ENCODE measurements around the gene GNAT1. TPM values are rescaled to one million over a fixed set of nuclear protein-coding genes. Genes with fewer than 3 reads are reported as not detected.

The GNAT1 gene
- total RNA-seq, 1 experiment from 2014 or later: not detected

DNA sequence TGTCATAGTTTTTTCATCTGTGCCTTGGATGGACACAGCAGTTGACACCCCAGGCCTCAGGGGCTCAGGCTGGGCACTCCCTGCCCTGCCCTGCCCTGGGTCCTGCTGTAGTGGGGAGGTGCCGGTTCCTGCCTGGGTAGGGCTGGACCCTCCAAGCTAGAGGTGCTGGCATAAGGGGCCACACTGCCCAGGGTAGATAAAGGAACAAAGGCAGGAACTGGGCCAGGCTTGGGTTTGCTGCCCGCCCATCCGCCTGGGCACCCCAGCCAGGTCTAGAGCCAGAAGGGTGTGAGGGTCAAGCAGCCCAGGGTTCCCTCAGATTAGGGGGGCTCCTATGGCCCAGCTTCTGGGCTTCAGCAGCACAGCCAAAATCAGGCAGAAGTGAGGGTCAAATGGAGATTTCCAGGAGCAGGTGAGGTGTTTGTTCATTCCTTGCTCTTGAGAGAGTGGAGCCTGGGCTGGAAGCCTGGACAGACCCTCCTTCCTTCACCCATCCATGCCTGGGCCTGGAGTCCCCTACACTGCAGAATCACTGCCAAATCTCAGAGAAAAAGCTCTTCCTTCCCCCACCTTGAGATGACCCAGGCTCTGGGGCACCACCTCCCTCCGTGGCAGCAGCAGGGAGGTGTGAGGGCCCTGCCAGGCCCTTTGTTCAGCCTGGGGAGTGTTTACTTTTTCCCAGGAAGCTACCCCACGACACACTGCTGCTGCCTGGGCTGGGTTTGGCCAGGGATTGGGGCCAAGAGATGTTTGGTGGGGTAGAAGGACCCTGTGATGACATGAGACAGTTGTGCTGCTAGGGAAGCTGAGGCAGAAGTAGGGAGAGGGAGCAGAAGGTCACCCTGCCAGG lies 29.2 kb upstream of the GNAT1 start:
- no peak for DNase-seq (ENCODE audit: low spot score)

DNA sequence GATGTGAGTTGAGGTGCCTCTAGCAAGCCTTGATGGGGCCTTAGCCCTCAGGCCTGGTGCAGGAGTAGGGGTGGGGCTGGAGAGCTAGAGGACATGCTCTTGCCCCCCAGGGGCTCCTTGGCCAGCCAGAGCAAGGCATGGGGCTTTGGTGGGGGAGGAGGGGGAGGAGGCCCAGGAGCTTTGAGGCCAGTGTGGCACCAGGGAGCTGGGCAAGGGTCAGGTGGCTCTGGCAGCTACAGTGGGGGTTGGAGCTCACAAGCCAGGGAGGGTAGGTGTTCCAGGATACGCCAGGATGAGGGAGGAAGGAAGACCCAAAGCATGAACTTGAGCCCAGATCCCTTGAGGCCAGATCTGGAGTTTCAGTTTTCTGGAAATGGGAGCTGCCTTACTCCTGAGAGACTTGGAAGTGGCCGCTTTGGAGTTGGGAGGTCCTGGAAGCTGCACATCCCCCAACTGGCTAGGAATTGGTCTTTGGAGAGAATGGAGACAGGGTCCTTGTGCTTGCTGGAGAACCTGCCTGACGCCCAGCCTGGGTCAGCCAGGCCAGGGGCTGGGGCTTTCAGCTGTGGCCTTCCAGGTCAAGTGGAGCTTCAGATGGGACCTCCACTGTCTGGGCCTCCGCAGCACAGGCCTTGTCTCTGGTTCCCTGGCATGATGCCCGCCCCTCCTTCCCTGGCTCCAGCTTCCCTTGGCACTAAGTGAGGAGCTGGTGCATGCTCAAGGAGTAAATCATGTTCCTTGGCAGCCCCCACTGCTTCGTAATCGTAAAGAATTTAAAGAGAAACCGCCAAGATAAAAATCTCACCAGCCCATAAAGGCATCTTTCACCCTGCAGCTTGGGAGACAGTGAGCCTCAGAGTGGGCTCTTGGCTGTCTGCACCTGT lies 27.6 kb upstream of the GNAT1 start:
- peak; percentile 94 for DNase-seq (ENCODE audit: low spot score)

DNA sequence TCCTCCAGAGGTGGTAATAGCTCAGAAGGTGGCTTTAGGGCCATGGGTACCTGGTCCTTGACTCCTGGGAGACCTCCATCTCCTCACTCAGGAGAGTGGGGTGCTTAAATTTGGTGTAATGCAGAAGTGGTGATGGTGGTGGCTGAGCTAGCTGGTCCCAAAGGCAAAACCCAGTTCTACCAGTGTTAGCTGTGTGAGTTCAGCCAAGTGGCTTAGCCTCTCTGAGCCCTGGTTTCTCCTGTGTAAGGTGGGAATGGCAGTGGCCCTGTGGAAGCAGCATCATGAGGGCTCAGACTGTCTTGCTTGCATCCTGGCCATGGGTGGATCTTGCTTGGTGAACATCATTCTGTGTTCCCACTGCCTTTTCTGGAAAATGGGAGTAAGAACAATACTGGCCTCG lies 26.9 kb upstream of the GNAT1 start:
- DNase-seq (ENCODE audit: low spot score): no peak

DNA sequence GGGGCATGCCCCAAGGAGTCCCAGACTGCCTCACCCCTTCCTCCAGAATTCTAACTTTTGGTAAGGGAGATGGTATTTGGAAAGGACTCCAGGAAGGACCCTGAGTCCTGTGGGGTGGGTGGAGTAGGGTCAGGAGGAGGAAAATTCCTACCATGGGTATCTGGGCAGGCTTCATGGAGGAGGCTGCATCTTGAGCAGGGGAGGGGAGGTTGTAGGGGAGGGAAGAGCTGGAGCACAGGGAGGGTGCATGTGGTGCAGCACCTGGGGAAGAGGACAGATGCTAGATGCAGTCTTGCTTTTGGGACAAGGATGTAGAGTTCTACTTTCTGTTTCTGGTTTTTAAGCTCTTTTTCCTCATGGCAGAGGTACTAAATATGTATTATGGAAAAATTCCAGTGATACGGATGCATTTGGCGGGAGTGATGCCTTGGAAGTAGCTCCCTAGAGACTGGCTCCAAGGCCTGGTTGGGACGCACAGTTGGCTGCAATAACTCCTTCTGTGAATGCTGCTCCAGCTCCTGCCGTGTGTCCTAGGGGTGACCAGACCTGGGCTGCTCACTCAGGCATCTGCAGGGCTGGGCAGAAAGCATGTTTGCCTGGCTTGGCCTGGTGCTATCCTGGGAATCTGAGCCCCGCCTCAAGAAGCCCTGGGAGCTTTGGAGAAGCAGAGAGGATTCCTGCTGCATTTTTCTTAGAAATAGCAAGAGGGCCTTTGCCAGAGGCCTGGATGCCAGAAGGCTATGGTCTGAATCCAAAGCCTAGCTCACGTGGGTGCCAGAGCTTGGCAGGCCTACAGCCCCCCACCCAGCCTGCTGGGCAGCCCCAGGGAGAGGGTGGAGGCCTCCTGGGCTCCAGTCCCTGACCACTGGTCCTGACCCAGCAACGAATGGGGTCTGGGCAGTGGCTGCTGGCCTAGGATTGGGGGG lies 26.2 kb upstream of the GNAT1 start:
- no peak for DNase-seq (ENCODE audit: low spot score)

DNA sequence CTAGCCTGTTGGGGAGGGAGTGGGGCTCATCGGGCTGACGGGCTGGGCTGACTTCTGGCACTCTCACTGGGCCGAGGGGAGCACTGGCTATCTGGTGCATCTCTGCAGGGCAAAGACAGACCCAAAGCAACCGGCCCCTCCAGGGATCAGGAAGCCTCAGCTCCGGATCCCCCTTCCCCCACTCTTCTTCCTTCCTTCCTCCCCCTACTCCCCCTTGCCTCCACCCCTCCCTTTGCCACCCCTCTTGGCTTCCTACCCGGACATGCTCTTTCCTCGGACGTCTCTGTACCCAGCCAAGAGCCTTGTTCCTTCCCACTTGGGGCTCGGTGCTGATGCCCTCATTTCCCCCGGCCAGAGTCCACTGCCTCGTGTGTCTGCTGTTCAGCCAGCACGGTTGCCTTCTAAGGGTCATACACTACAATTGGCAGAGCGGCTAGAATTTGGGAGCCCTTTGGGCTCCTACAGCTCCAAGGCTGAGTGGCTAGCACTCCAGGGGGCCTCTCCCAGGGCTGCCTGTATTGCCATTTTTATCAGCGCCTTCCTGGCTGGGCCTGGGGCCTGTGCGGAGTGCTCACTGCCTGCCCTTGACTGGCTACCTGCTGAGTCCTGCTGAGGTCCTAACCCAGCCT lies 25.4 kb upstream of the GNAT1 start:
- no peak for DNase-seq (ENCODE audit: low spot score)

DNA sequence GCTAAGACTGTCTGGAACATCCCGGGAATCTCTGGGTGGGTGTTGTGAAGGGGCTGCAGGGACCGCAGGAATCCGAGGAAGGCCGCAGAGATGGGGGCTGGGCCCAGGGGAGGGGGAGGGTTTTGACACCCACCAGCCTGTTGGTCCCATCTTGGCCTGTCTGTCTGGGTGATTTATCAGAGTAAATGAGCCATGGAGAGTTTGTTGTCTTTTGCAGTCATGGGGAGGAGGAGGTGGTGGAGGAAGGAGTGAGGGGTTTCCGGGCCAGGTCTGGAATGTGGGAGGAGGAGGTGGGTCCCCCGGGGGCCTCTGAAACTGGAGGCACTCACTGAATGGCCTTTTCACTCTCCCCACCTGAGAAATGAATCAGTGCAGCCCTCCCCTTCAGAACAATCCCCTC lies 24.8 kb upstream of the GNAT1 start:
- DNase-seq (ENCODE audit: low spot score): no peak

DNA sequence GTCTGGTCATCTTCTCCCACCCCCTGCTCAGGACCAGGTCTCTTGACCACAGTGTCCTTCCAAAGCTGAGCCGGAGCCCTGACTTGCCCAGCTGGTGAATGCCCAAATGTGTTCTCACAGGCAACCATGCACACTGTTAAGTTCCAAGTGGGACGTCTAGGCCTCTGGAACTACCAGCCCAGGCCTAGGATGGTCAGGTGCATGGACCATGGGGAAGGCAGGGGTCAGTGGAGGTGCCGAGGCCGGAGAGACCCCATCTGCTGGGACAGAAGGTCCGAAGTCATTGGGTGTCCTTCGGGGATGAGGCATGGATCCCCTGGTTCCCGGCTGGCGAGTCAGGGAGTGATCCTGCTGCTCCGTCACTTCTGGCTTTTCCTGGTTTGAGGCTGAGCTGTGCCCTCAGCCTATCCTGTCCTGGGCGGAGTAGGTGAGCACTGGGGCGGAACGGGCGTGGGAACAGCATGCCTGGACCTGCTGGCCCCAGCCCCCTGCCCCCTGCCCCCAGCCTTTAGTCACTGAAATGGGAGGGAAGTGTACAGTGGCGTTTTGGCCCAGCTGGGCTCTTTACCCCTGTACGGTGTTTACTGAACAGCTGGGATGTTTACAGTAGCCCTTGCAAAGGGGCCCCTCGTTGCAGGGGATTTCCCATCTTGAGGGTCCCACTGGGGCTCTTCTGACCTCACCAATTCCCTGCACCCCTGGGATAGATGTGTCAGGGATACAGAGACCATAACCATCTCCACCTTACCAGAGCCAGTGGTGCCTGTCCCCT lies 24.2 kb upstream of the GNAT1 start:
- DNase-seq (ENCODE audit: low spot score): peak; percentile 73

DNA sequence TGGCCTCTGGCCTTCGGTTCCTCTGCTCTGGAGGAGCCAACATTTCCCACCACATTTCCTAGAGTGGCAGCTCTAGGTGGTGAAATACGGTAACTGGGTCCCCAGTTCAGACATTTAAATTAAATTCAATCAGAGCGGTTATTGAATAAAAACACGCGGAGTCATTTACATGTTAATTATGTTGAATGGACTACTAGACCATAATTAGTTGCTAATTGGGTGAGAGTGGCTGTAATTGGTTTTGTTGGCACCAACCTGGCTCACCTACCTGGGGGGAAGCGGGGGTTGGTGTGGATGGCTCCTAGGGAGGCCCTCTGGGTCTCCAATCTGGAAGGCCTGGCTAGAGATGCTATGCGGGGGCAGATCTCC lies 23.6 kb upstream of the GNAT1 start:
- DNase-seq (ENCODE audit: low spot score): no peak

DNA sequence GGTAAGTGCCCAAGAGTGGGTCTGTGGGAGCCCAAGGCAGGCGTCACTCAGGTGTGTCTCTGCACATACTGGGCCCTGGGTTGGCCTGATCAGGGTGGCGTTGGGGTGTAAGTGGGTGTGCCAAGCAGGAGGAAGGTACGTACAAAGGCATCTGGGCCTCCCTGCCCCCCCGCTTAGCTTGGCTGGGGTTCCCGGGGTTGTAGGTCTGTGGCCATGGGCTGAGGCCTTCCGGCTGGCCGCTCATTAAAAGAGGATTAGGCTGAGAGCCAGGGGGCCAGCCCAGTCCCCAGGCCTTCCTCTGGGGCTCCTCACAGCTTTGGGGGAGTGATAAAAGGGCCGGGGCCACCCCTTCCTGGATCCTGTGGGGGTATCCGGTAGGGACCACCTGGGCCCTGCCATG lies 23.0 kb upstream of the GNAT1 start:
- DNase-seq (ENCODE audit: low spot score): no peak

DNA sequence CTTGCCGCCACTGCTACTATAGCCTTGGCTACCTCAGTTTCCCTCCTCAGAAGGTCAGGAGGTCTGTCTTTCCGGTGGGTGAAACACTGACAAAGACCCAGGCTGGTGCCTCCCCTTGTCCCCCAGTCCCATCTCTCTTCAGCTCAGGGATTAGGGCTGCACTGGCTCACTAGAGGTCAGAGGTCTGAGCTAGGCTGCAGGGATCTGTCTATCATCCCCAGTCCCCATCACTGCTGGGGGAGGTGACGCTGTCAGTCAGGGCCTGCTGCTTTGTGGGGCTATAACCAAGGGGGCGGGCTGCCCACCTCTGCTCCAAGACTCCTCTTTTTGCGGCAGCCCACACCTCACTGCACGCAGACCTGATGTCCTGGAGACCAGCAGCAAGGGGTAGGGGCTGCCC lies 22.6 kb upstream of the GNAT1 start:
- DNase-seq (ENCODE audit: low spot score): no peak

DNA sequence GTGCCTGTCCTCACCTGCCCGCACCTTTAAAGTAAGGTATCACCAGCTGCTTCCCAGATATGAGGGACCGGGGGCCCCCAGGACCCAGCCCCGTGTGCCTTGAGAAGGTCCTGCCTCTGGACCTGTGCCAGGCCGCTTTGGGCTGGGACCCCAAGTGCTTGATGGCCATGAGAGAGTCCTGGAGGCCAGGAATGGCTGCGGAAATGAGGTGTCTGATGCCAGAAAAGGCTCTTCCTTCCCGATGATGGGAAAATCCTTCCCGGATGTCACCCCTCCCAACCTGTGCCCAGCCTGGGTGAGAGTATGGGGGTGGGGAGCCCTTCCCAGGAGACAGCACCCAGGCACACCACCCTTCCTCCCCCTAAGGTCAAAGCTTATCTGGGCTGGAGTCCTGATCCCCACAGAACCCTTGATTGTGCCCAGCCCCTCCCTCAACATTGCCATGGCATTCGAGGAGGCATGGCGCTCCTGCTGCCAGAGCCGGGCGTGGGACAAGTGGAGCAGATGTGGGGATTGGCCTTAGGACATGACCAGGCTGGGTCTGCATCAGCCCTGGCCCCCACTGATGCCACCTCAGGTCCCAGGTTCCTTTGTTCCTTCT lies 22.1 kb upstream of the GNAT1 start:
- DNase-seq (ENCODE audit: low spot score): no peak

DNA sequence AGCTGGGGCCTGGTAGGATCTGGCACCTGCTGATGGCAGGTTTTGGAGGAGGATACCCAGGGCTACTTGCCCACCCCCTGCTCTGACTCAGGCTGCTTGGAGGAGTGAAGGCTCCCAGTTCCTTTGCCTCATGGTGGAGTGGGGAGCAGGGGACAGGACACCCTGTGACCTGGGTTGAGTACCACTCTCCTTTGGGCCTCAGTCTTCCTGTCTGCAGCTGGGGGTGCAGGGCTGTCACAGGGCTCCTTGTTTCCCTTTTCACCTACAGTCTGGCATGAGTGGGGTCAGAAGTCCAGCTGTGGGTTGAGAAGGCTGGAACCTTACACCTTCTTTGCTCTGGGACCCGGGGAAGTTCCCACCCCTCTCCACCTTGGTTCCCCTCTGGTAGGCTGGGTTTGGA lies 21.6 kb upstream of the GNAT1 start:
- no peak for DNase-seq (ENCODE audit: low spot score)

DNA sequence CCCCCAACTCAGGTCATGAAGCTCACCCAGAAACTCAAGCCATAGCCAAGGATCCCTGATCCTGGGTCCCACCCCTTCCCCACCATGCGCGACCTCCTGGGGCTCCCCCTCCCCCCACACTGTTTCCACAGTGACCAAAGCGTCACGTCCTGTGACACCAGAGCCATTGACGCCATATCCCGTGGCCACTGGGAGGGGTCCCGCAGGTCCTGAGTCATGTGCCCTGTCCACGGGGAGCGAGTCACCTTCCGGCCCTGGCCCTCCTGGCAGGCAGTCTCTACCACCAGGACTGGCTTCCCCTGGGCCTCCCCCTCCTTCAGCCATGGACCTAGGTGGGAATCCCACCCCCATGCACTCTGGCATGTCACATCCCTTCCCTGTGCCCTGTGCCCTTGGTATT lies 20.7 kb upstream of the GNAT1 start:
- peak; percentile 83 for DNase-seq (ENCODE audit: low spot score)

DNA sequence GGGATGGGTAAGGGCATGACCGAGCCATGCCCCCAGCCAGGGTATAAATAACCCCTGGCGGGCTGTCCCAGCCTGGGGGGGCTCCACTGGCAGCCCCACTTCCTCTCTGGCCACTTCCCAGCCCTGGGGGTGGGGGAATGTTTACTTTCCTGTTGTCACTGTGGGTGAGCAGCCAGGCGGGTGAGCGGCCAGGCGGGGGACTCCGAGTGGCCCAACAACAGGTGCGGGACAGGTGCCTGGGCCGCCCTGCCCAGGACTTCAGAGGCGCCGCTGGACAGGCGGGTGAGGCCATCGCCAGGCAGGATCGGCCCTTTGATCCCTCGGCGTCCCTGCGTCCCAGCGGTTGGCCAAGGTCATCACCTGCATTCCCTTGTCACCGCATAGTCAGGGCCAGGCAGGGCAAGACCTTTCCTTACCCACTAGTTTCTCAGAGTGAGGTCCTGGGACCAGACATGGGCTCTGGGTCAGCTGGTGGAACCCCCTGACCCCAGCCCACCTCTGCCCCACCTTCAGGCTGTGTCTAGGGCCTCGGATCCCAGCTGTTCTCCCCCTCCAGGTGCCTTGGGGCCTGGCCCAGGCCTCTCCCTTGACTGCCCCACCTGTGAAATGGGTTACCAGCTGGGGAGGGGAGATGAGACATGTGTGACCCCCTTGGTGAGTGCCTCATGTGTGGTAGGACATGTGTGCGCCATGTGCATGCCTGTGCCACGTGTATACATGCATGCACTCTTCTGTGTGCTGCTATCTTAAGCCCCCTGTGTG lies 19.7 kb upstream of the GNAT1 start:
- DNase-seq (ENCODE audit: low spot score): no peak

DNA sequence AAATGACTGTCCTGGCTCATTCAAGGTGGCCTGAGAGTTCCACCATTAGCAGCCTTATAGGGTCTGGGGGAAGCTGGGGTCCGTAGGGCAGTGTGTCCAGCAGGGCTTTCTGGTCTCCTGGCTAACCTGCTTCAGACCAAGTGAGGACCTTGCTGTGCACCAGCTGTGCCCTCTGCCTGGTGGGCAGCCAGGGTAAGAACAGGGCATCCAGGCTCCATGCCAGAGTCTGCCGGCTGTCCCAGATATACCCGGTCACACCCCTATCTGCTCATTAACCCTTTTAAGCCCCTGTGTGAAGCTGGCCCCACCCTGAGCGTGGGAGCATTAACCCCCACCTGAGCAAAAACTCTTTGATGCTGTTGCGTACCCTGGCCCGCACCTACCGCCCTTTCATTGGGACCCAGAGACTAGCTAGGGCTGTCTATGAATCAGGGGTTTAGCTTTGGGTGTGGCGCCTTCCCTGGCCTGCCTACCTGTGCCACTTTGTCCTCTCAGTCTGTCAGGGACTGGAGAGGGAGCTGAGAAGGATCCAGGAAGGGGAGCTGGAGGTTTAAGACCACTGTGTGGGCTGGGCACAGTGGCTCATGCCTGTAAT lies 18.7 kb upstream of the GNAT1 start:
- no peak for DNase-seq (ENCODE audit: low spot score)

DNA sequence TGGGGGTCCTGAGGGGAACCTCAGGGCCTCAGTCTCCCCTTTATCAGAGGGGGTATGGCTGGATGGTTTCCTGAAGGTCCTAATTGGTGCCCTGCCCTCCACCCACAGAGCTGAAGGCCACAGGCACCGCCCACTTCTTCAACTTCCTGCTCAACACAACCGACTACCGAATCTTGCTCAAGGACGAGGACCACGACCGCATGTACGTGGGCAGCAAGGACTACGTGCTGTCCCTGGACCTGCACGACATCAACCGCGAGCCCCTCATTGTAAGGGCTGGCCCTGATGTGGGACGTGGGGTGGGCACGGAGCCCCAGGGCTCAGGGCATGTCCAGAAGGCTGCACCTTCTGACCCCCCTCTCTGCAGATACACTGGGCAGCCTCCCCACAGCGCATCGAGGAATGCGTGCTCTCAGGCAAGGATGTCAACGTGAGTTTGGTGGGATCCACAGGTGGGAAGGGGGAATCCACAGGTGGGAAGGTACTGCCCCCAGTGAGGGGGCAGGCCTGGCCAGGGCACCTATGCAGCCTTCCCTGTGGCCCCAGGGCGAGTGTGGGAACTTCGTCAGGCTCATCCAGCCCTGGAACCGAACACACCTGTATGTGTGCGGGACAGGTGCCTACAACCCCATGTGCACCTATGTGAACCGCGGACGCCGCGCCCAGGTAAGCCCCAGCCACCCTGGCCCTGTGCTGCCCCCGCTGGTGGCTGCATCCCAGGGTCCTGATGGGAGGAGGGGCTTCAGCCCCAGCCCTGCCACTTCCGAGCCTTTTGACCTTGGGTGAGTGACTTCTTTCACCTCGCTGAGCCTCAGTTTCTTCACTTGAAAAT lies 17.5 kb upstream of the GNAT1 start:
- no peak for DNase-seq (ENCODE audit: low spot score)

DNA sequence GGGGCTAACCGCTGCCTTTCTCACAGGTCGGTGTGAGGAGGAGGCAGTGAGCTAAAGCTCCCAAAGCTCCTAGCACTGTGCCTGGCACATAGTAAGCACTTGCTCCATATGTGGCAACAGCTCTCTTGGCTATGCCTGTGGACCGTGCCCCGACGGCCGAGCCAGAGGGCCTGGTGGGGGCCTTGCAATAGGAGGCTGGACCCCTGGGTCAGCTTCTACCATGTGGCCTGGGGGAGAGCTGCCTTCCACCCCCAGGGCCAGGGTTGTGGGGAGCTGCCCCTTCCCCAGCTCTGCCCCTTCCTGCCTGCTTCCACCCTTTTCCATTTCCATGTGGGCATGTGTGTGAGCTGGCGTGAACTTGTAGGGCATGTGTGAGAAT lies 16.9 kb upstream of the GNAT1 start:
- no peak for DNase-seq (ENCODE audit: low spot score)

DNA sequence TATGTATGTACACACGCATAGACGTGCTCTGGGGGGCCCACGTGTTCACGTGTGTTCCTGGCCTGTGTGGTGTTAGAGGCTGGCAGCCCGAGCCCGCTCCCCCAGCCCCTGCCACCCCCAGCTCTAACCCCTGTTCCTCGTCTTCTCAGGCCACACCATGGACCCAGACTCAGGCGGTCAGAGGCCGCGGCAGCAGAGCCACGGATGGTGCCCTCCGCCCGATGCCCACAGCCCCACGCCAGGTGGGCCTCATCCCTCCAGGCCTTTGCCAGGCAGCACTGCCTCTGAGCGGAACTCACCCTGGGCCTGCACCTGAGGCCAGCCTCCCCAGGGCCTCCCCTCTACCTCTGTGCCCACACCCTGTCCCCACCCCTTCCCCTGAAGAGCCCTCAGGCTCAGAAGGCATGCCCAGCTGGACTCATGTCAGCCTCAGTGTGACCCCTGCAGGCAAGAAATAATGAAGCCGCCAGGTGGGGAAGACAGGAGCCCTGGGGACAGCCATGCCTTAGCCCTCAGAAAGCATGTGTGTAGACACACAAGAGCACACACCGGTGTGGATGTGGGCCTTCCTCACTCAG lies 16.4 kb upstream of the GNAT1 start:
- DNase-seq (ENCODE audit: low spot score): no peak
